Keratinocyte (primary cell): Measurements from ENCODE around the gene GOLGA6L10. TPM values are rescaled to one million over a fixed set of nuclear protein-coding genes. Genes with fewer than 3 reads are reported as not detected.
"Not testable (repeated sequence)": the region's sequence is repeated elsewhere in the genome, so short reads cannot be mapped to it uniquely, and the experiment has no call there.

Experiments
- DNase-seq: peaks from one replicate; pipeline ENCODE4 v3.0.0-alpha.2; 2011; ENCODE audit warnings: low read depth, missing footprints, low spot score
- FAIRE-seq: peaks from 2 replicates; lab custom pipeline; 2011; peaks lifted over from hg19 to GRCh38; lab: Jason Lieb, UNC
- H2AFZ ChIP-seq: 2 replicates; pipeline ENCODE4 v1.6.0; 2012; ENCODE audit warnings: low read length, control low read depth, inconsistent platforms; ENCODE audit not compliant: control insufficient read depth
- H3K27ac ChIP-seq: 2 replicates; pipeline ENCODE4 v1.5.1; 2011; ENCODE audit warnings: low read length; ENCODE audit not compliant: control insufficient read depth, insufficient read depth
- H3K27me3 ChIP-seq: 3 replicates; pipeline ENCODE4 v1.6.0; 2011; ENCODE audit warnings: low read length; ENCODE audit not compliant: control insufficient read depth, insufficient read depth; ENCODE audit errors: extremely low read depth
- H3K36me3 ChIP-seq, 2 experiments: 2 replicates in 1 of 2; 3 replicates in 1 of 2; pipeline ENCODE4 v1.5.1; 2011; ENCODE audit warnings: low read length in 2 of 2, mild to moderate bottlenecking in 1 of 2; ENCODE audit not compliant: control insufficient read depth in 2 of 2, insufficient read depth in 2 of 2; ENCODE audit errors: extremely low read depth in 1 of 2
- H3K4me1 ChIP-seq: 3 replicates; pipeline ENCODE4 v1.5.1; 2011; ENCODE audit warnings: low read length; ENCODE audit not compliant: control insufficient read depth, insufficient read depth; ENCODE audit errors: extremely low read depth
- H3K4me2 ChIP-seq: 3 replicates; pipeline ENCODE4 v1.6.0; 2011; ENCODE audit warnings: low read depth, low read length; ENCODE audit not compliant: control insufficient read depth, insufficient read depth; ENCODE audit errors: extremely low read depth
- H3K4me3 ChIP-seq, 3 experiments: fragments of 200-600 bp in 1 of 3; sonication (generic) in 1 of 3; 2 replicates in 2 of 3; 3 replicates in 1 of 3; pipeline ENCODE4 v1.5.1; 2011 to 2016; ENCODE audit warnings: low read length in 3 of 3, mild to moderate bottlenecking in 3 of 3, control low read depth in 2 of 3, inconsistent platforms in 1 of 3, low read depth in 1 of 3, mixed read lengths in 1 of 3, mixed run types in 1 of 3, moderate library complexity in 1 of 3; ENCODE audit not compliant: control insufficient read depth in 2 of 3, insufficient read depth in 2 of 3; ENCODE audit errors: extremely low read depth in 1 of 3
- H3K79me2 ChIP-seq: 2 replicates; pipeline ENCODE4 v1.6.0; 2012; ENCODE audit warnings: low read length; ENCODE audit not compliant: control insufficient read depth, insufficient read depth
- H3K9ac ChIP-seq: 3 replicates; pipeline ENCODE4 v1.6.0; 2011; ENCODE audit warnings: low read length; ENCODE audit not compliant: control insufficient read depth, insufficient read depth; ENCODE audit errors: extremely low read depth
- H3K9me1 ChIP-seq: 3 replicates; pipeline ENCODE4 v1.6.0; 2011; ENCODE audit warnings: low read length; ENCODE audit not compliant: control insufficient read depth, insufficient read depth; ENCODE audit errors: extremely low read depth
- H3K9me3 ChIP-seq: 2 replicates; pipeline ENCODE4 v1.5.1; 2012; ENCODE audit warnings: low read depth, low read length; ENCODE audit not compliant: control insufficient read depth
- H4K20me1 ChIP-seq: 3 replicates; pipeline ENCODE4 v1.6.0; 2011; ENCODE audit warnings: low read length; ENCODE audit not compliant: control insufficient read depth, insufficient read depth; ENCODE audit errors: extremely low read depth
- CTCF ChIP-seq, 3 experiments: IDR thresholded peaks in 1 of 3; conservative IDR thresholded peaks in 1 of 3; optimal IDR thresholded peaks in 1 of 3; 2 replicates in 2 of 3; 3 replicates in 1 of 3; pipeline versions ENCODE3 to v1.5.1; 2011; ENCODE audit warnings: low read length in 3 of 3, mild to moderate bottlenecking in 3 of 3, moderate library complexity in 2 of 3, control low read depth in 1 of 3, inconsistent platforms in 1 of 3; ENCODE audit not compliant: insufficient read depth in 2 of 3; ENCODE audit errors: extremely low read depth in 1 of 3
- dilution Hi-C: fragments of 300-500 bp; cut with MboI; formaldehyde crosslinking; loops from one replicate; pipeline ENCODE4 v1.7.0; 2020; ENCODE audit warnings: low sequenced_read_pairs; ENCODE audit not compliant: extremely low pct_ligation_motif_present
- polyA plus RNA-seq, 5 experiments: library from polyadenylated mRNA; depleted of rRNA in 3 of 5; stranded (reverse) in 3 of 5; stranded (forward) in 1 of 5; unstranded in 1 of 5; fragments of >200 nt; gene quantifications; 1 replicate in 1 of 5; 2 replicates in 3 of 5; 3 replicates in 1 of 5; pipeline versions ENCODE4 v1.2.1 to v1.2.3, GENCODE V29; 2011 to 2012; ENCODE audit warnings: missing spikeins in 2 of 5, low read depth in 1 of 5, low replicate concordance in 1 of 5

The GOLGA6L10 gene
- polyA plus RNA-seq, 1 donor (not counting 4 experiments of a cell fraction or from before 2014, with no cell fraction given) = 1.6 TPM

GRCh38 chr15:82342632-82343374 is 6.5 kb downstream of the GOLGA6L10 start:
- DNase-seq, dilution Hi-C loops, H3K79me2 ChIP-seq, H3K27ac ChIP-seq, FAIRE-seq, H3K4me1 ChIP-seq, H4K20me1 ChIP-seq, H2AFZ ChIP-seq, H3K9me1 ChIP-seq, H3K4me2 ChIP-seq, H3K9ac ChIP-seq, H3K4me3 ChIP-seq, H3K27me3 ChIP-seq, H3K9me3 ChIP-seq, H3K36me3 ChIP-seq: not testable (repeated sequence)
- TF ChIP-seq CTCF (optimal IDR thresholded peaks at IDR 0.05 in 1 of 3, IDR thresholded peaks at IDR 0.05 in 1 of 3, conservative IDR thresholded peaks at IDR 0.05 in 1 of 3; ENCODE audit: extremely low read depth in 1 of 3, insufficient read depth in 2 of 3, low read length in 3 of 3) = peak in 1 of 3 experiments; percentile 28

- H3K4me3 ChIP-seq, H3K27ac ChIP-seq, H2AFZ ChIP-seq, H3K9me3 ChIP-seq, H4K20me1 ChIP-seq, H3K4me1 ChIP-seq, H3K9ac ChIP-seq, H3K36me3 ChIP-seq, FAIRE-seq, H3K4me2 ChIP-seq, H3K79me2 ChIP-seq, DNase-seq, dilution Hi-C loops, H3K9me1 ChIP-seq, H3K27me3 ChIP-seq: not testable (repeated sequence)
These were observed 10.7 kb downstream of the GOLGA6L10 start for GRCh38 chr15:82338573-82338972.

GRCh38 chr15:82338053-82338452 is 11.2 kb downstream of the GOLGA6L10 start:
- H3K79me2 ChIP-seq, H3K9me3 ChIP-seq, H3K4me1 ChIP-seq, dilution Hi-C loops, DNase-seq, FAIRE-seq, H3K4me2 ChIP-seq, H2AFZ ChIP-seq, H3K4me3 ChIP-seq, H3K9ac ChIP-seq, H3K27me3 ChIP-seq, H3K27ac ChIP-seq, H3K36me3 ChIP-seq, H3K9me1 ChIP-seq, H4K20me1 ChIP-seq: not testable (repeated sequence)

DNA sequence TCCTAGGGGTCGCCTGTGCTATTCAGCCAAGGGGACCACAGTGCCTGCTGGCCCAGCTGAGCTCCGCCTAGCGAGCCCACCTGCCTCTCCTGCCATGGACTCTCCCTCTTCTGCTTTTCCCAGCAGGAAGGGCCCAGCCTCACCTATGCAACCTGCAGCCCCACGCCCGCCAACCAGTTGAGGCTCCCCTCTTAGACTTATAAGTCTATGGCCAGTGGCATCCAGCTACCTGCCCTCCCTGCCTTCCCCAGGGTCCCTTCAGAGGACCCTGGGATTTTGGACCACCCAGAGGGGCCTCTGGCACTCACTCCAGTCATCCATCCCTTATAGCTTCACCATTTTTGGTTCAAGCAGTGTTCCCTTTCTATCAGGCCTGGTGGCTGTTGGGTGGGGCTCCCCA is 12.2 kb downstream of the GOLGA6L10 start:
- H3K79me2 ChIP-seq, H3K4me3 ChIP-seq, DNase-seq, H3K9ac ChIP-seq, H2AFZ ChIP-seq, dilution Hi-C loops, H3K4me2 ChIP-seq, H3K4me1 ChIP-seq, H3K27me3 ChIP-seq, H3K27ac ChIP-seq, H3K9me1 ChIP-seq, FAIRE-seq, H4K20me1 ChIP-seq, H3K9me3 ChIP-seq, H3K36me3 ChIP-seq: not testable (repeated sequence)
